Measurements from ENCODE around the gene GATB.

DNA sequence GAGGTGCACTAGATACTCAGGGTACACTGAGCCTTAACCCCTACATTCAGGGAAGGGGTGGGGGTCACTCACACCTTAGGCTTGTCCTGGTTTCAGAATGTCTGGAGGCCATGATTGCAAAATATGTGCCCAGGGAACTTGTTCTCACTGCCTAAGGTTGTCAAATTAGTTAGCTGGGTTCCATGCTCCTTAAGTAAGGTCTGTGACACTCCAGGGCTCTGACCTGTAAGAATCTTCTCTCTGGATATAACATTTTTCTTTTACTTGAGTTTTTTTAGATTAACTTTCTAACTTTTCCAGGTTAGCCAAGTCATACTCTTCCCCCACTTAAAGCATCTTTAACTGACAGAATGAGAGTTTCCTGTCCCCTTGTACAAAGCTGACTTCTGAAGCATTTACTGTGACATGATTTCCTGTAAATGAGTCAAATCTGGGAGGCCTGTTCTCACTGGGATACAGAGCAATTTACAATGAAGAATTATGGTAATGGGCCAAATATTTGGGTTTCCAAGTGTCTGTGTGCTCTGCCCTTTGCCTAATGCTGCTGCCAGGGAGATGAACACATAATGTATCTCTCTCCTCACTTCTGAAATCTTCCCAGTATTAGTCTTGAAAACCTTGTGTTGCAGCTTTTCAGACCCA, 101.7 kb downstream of the GATB start:
- TF ChIP-seq, protein P1, sequence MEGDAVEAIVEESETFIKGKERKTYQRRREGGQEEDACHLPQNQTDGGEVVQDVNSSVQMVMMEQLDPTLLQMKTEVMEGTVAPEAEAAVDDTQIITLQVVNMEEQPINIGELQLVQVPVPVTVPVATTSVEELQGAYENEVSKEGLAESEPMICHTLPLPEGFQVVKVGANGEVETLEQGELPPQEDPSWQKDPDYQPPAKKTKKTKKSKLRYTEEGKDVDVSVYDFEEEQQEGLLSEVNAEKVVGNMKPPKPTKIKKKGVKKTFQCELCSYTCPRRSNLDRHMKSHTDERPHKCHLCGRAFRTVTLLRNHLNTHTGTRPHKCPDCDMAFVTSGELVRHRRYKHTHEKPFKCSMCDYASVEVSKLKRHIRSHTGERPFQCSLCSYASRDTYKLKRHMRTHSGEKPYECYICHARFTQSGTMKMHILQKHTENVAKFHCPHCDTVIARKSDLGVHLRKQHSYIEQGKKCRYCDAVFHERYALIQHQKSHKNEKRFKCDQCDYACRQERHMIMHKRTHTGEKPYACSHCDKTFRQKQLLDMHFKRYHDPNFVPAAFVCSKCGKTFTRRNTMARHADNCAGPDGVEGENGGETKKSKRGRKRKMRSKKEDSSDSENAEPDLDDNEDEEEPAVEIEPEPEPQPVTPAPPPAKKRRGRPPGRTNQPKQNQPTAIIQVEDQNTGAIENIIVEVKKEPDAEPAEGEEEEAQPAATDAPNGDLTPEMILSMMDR (IDR thresholded peaks at IDR 0.05 in 4 of 5, conservative IDR thresholded peaks at IDR 0.05 in 1 of 5): no peak
- no peak for TF ChIP-seq POLR2A (IDR thresholded peaks at IDR 0.05)

Data from gastrocnemius medialis (tissue), 4 donors.